HepG2 (cell line): ENCODE data around the gene PLA2G4B. TPM values are rescaled to one million over a fixed set of nuclear protein-coding genes. Genes with fewer than 3 reads are reported as not detected.

Experiments
- KDM2A ChIP-seq: sonication (generic); formaldehyde crosslinking; IDR thresholded peaks from 2 replicates; pipeline ENCODE4 v1.4.0; 2020; ENCODE audit warnings: low read depth, missing genetic modification reagents, borderline replicate concordance
- RNF2 ChIP-seq: fragments of 450-650 bp; conservative IDR thresholded peaks from 2 replicates; pipeline ENCODE4 v1.6.1; 2016; ENCODE audit warnings: low read depth
- YEATS2 ChIP-seq: sonication (generic); formaldehyde crosslinking; IDR thresholded peaks from 2 replicates; pipeline ENCODE4 v1.4.0; 2020; ENCODE audit warnings: missing genetic modification reagents, borderline replicate concordance
- ZBTB38 ChIP-seq: sonication (generic); formaldehyde crosslinking; IDR thresholded peaks from 2 replicates; pipeline ENCODE4 v1.5.1; 2020; ENCODE audit warnings: mild to moderate bottlenecking, missing genetic modification reagents
- ZNF296 ChIP-seq: sonication (generic); formaldehyde crosslinking; conservative IDR thresholded peaks from 2 replicates; pipeline ENCODE4 v1.5.0; 2020; ENCODE audit warnings: mild to moderate bottlenecking, missing genetic modification reagents
- ZNF75D ChIP-seq: sonication (generic); formaldehyde crosslinking; IDR thresholded peaks from 2 replicates; pipeline ENCODE4 v1.8.1; 2023; ENCODE audit warnings: missing genetic modification reagents, mild to moderate bottlenecking, borderline replicate concordance
- polyA plus RNA-seq, 8 experiments: library from polyadenylated mRNA; depleted of rRNA in 3 of 8; stranded (reverse) in 7 of 8; unstranded in 1 of 8; fragments of >200 nt; fragmentation: Illumina TruSeq in 4 of 8; extraction: Trizol in 4 of 8; gene quantifications; 2 replicates each; pipeline versions ENCODE4 v1.2.1 to v1.2.3, GENCODE V29; 2011 to 2016; ENCODE audit warnings: low read depth in 4 of 8, missing spikeins in 1 of 8, mixed read lengths in 1 of 8; ENCODE audit not compliant: insufficient read depth in 1 of 8
- total RNA-seq, 5 experiments: library from RNA; depleted of rRNA; stranded (reverse); fragments of >200 nt; fragmentation: Illumina TruSeq; extraction: Trizol; gene quantifications; 2 replicates each; pipeline ENCODE4 v1.2.3, GENCODE V29; 2016; ENCODE audit warnings: low read depth in 1 of 5
- TF ChIP-seq, protein P1 (sequence below): sonication (generic); formaldehyde crosslinking; IDR thresholded peaks from 2 replicates; pipeline ENCODE4 v1.4.0; 2020; ENCODE audit warnings: missing genetic modification reagents, borderline replicate concordance
- TF ChIP-seq, protein P2 (sequence below): sonication (generic); formaldehyde crosslinking; IDR thresholded peaks from 2 replicates; pipeline ENCODE4 v1.5.1; 2020; ENCODE audit warnings: mild to moderate bottlenecking, missing genetic modification reagents, moderate library complexity
- TF ChIP-seq, protein P3 (sequence below): sonication (generic); formaldehyde crosslinking; IDR thresholded peaks from 2 replicates; pipeline ENCODE4 v1.5.1; 2020; ENCODE audit warnings: missing genetic modification reagents, mild to moderate bottlenecking, borderline replicate concordance

PLA2G4B gene
- total and polyA plus RNA-seq, 2 of the 13 experiments (the other 11 are each of a cell fraction or from before 2014, with no cell fraction given): 5.1 to 8.0 TPM

DNA sequence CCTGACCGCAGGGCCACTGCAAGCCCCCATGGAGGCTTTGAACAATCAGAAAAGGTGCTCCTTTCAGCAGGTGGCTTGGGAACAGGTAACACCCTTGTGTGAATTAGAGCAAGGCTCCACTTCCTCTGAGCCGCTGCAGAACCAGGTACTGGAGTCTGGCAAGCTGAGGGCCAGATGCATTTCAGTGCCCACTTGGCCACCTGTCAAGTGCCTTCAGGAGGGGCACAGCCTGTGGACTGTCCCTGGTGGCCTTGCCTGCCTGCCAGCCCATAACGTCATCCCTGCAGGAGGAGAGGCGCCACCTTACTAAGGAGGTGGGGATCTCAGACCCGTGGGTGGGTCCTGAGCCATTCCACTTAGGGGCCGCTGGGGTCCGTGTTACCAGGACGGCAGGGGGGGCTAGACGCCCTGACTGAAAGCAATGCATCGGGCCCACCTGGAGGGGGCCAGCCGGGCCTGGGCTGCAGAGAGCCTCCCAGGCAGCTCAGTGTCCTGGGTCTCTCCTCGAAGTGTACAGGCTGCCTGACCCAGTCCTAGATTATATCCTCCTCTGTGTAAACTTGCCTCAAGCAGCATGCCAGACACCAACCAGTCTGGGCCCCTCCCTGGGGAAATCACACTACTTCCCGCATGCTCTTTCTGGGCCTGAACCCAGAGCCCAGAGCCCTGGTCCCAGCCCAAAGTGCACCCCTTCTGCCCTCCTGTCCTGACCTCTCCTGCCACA lies 39.1 kb downstream of the PLA2G4B start (continued):
- TF ChIP-seq, protein P1, sequence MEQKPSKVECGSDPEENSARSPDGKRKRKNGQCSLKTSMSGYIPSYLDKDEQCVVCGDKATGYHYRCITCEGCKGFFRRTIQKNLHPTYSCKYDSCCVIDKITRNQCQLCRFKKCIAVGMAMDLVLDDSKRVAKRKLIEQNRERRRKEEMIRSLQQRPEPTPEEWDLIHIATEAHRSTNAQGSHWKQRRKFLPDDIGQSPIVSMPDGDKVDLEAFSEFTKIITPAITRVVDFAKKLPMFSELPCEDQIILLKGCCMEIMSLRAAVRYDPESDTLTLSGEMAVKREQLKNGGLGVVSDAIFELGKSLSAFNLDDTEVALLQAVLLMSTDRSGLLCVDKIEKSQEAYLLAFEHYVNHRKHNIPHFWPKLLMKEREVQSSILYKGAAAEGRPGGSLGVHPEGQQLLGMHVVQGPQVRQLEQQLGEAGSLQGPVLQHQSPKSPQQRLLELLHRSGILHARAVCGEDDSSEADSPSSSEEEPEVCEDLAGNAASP (CRISPR knock-in tag): no peak
- TF ChIP-seq ZNF296: no peak
- TF ChIP-seq, protein P2, sequence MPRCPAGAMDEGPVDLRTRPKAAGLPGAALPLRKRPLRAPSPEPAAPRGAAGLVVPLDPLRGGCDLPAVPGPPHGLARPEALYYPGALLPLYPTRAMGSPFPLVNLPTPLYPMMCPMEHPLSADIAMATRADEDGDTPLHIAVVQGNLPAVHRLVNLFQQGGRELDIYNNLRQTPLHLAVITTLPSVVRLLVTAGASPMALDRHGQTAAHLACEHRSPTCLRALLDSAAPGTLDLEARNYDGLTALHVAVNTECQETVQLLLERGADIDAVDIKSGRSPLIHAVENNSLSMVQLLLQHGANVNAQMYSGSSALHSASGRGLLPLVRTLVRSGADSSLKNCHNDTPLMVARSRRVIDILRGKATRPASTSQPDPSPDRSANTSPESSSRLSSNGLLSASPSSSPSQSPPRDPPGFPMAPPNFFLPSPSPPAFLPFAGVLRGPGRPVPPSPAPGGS: no peak
- no peak for TF ChIP-seq ZBTB38 (CRISPR knock-in tag)
- TF ChIP-seq YEATS2 (CRISPR knock-in tag): no peak
- TF ChIP-seq ZNF75D (CRISPR knock-in tag): no peak
- no peak for TF ChIP-seq KDM2A
- TF ChIP-seq, protein P3, sequence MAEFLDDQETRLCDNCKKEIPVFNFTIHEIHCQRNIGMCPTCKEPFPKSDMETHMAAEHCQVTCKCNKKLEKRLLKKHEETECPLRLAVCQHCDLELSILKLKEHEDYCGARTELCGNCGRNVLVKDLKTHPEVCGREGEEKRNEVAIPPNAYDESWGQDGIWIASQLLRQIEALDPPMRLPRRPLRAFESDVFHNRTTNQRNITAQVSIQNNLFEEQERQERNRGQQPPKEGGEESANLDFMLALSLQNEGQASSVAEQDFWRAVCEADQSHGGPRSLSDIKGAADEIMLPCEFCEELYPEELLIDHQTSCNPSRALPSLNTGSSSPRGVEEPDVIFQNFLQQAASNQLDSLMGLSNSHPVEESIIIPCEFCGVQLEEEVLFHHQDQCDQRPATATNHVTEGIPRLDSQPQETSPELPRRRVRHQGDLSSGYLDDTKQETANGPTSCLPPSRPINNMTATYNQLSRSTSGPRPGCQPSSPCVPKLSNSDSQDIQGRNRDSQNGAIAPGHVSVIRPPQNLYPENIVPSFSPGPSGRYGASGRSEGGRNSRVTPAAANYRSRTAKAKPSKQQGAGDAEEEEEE (CRISPR knock-in tag): no peak
- TF ChIP-seq RNF2: no peak
